Thoracic aorta (tissue), 2 donors: ENCODE measurements around the gene EARS2. TPM values are rescaled to one million over a fixed set of nuclear protein-coding genes. Genes with fewer than 3 reads are reported as not detected.

Source experiments
- ATAC-seq: fragments of 150-250 bp; one replicate; pipeline ENCODE4 v1.8.0; 2017; ENCODE audit warnings: low read depth; ENCODE audit not compliant: insufficient number of reproducible peaks, low FRiP score
- DNase-seq: peaks from one replicate; pipeline ENCODE4 v3.0.0-alpha.2; 2020; ENCODE audit warnings: low spot score
- H3K27ac ChIP-seq, 2 donors: fragments of 200-600 bp; sonication (generic); 1 replicate in 1 of 2; 2 replicates in 1 of 2; pipeline ENCODE4 v1.5.1; 2016; ENCODE audit warnings: mild to moderate bottlenecking in 2 of 2, moderate library complexity in 2 of 2
- H3K27me3 ChIP-seq: fragments of 200-600 bp; sonication (generic); replicated peaks from 2 replicates; pipeline ENCODE4 v1.6.0; 2016; ENCODE audit warnings: mild to moderate bottlenecking; ENCODE audit not compliant: insufficient read depth
- H3K36me3 ChIP-seq: fragments of 200-600 bp; sonication (generic); one replicate; pipeline ENCODE4 v1.5.1; 2016
- H3K4me1 ChIP-seq, 2 donors: fragments of 200-600 bp; sonication (generic); 1 replicate in 1 of 2; 2 replicates in 1 of 2; pipeline versions ENCODE4 v1.5.1 to v1.6.0; 2016; ENCODE audit warnings: low read depth in 2 of 2, mild to moderate bottlenecking in 1 of 2; ENCODE audit not compliant: control insufficient read depth in 1 of 2
- H3K4me3 ChIP-seq: fragments of 200-600 bp; sonication (generic); 2 replicates; pipeline ENCODE4 v1.5.1; 2016; ENCODE audit warnings: mild to moderate bottlenecking
- H3K9me3 ChIP-seq: fragments of 200-600 bp; sonication (generic); 2 replicates; pipeline ENCODE4 v1.5.1; 2016
- CTCF ChIP-seq: fragments of 200-600 bp; sonication (generic); IDR thresholded peaks from one replicate; pipeline ENCODE4 v1.5.1; 2019; ENCODE audit warnings: antibody characterized with exemption
- total RNA-seq, 2 donors: library from RNA; depleted of rRNA; stranded (reverse); fragments of >200 nt; gene quantifications; one replicate each; pipeline versions ENCODE4 v1.1.0 to v1.2.3, GENCODE V29; 2016

EARS2 gene
- total RNA-seq, 2 donors from 2014 or later, result 26.3 to 29.8 TPM

DNA sequence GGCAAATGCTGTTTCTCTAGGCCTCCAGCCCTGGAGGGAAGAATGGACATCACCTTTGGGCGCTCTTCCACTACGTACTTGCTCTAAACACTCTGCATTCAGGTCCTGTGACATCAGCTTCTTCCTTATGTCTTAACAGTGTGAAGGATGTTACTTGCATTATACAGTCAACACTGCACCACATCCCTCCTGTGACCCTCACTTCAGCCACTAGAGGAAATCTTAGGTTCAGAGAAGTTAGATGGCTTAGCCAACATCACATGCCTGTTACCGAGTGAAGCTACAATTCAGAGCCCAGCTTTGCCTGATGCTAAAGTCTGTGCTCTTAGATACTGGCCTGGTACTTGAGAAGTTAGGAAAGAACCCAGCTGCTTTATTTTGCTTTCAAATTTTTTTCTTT is 18.7 kb upstream of the EARS2 start:
- ATAC-seq (no peak), DNase-seq (no peak)
- H3K9me3 ChIP-seq, result no peaks in the 10 kb centered on the region
- H3K36me3 ChIP-seq, result peaks cover 40% of the 10 kb centered on the region
- no peak overlapping the region for H3K4me3 ChIP-seq
- no peak for TF ChIP-seq CTCF
- H3K27ac ChIP-seq, result no peak overlapping the region
- H3K27me3 ChIP-seq, result no peaks in the 10 kb centered on the region
- H3K4me1 ChIP-seq, result no peaks in the 10 kb centered on the region

DNA sequence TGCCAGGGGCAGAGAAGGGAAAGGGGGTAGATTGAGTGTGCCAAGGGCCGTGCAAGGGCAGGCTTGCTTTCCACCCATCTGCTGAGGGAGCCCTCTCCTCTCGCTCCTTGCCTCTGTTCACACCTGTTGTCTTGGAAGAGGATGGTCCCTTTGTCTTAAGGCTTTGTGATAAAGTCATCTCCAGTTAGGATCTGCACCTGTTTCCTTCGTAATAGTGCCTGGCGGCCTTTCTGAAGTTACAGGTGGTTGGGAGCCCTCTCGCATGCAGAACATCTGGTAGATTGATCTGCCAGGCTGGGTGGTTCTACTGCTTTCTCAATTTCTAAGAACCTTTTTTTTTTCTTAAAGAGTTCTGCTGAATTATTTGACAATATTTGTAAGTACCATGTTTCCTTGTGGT is 16.7 kb upstream of the EARS2 start:
- H3K9me3 ChIP-seq, result no peaks in the 10 kb centered on the region
- H3K36me3 ChIP-seq, result peaks cover 46% of the 10 kb centered on the region
- ATAC-seq (no peak), DNase-seq (no peak)
- H3K4me3 ChIP-seq, result no peak overlapping the region
- no peak for TF ChIP-seq CTCF
- no peaks in the 10 kb centered on the region for H3K4me1 ChIP-seq
- H3K27ac ChIP-seq, result no peak overlapping the region
- H3K27me3 ChIP-seq, result no peaks in the 10 kb centered on the region

GRCh38 chr16:23572394-23572793 is 15.2 kb upstream of the EARS2 start:
- no peaks in the 10 kb centered on the region for H3K27me3 ChIP-seq
- ATAC-seq (no peak), DNase-seq (no peak)
- no peak for TF ChIP-seq CTCF
- no peak overlapping the region for H3K4me3 ChIP-seq
- no peaks in the 10 kb centered on the region for H3K9me3 ChIP-seq
- peaks cover 54% of the 10 kb centered on the region for H3K36me3 ChIP-seq
- no peaks in the 10 kb centered on the region for H3K4me1 ChIP-seq
- no peak overlapping the region for H3K27ac ChIP-seq

DNA sequence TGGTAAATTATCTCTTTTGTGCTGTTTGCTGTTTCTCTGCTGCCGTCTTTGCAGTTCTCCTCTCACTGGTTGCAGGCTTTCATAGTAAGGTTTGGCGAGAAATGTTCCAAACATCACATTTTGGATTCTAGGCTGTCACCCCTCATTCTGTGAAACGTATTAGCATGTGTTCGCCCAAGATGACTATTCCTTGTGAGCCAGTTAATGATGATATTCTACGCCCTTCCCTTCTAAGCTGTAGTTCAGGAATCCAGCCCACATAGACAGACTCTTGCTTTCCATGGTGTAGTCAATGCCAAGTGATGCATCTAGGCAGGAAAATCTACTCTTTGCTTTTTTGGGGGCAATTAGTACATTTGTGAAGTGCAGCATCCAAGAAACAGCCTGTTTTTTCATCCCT is 14.7 kb upstream of the EARS2 start:
- Histone ChIP-seq H3K9me3 (no peaks in the 10 kb centered on the region), H3K27me3 (no peaks in the 10 kb centered on the region), H3K4me1 (no peaks in the 10 kb centered on the region), H3K27ac (no peak overlapping the region), H3K4me3 (no peak overlapping the region), H3K36me3 (peaks cover 59% of the 10 kb centered on the region)
- ATAC-seq (no peak), DNase-seq (no peak)
- TF ChIP-seq CTCF, result no peak

DNA sequence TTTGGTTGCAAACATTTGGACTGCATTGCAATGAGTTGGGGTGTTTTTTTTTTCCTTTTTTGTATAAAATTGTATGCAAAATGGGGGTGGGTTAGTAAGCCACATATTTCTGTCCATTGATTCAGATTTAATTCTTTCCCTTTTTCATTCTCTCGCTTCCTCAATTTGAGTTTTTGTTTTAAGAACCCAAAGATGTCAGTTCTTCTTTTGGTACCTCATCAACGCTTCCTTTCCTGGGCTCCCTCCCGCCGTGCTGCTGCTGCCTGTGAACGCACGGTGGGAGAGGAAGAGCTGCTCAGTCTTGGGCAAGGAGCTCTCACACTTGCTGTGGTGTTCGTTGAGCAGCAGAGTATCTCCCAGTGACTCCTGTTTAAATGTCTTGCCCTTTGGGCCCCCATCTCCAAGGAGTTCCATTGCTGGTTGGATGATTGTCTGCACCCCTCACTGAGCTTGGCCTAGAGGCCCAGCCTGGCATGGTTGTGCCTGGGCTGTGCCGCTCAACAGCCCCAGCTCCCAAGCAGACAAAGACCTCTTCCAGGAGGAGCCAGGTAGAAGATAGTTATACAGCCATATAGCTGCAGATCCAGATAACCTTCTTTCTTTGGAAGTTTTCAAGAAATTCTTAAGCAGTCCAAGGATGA is 14.0 kb upstream of the EARS2 start:
- DNase-seq (no peak), ATAC-seq (no peak)
- Histone ChIP-seq H3K27me3 (no peaks in the 10 kb centered on the region), H3K4me3 (no peak overlapping the region), H3K9me3 (no peaks in the 10 kb centered on the region), H3K27ac (no peak overlapping the region), H3K4me1 (no peaks in the 10 kb centered on the region), H3K36me3 (peaks cover 61% of the 10 kb centered on the region)
- no peak for TF ChIP-seq CTCF
